ENCODE results near the gene GPR158.
A peak's percentile ranks its signal among the peaks of the same experiment; 100 is the strongest.

The GPR158 gene

DNA sequence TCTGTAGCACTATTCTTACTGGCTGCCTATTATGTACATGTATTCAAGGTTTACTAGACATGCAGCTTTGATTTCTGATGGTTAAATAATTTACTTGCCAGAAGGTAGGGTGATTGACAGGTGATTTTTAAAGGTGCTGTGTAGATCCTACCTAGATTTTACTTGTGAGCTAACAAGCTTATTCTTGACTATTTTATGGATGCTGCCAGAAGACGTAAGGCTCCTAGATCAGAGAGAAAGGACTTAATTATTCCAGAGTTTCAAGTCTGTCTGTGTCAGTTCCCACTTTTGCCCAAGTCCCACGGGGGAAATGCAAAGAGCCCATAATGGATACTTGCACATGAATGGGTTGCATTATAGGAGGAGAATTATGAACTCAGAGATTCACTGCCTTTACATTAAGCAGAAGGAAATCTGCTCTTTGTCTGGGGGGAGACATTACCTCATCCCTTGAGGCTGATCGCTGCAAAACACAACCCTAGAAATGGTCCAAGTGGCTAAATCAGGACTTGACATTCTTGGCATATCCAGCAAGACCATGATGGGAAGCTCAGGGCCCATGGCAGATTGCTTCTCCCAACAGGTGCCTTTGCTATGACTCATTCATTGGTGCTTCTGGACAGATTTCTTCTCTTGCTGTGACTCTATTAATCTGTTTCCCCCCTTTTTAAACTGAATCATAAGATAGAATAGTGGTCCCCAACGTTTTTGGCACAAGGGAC lies 32.1 kb downstream of the GPR158 start:
- no peak for DNase-seq (ENCODE audit: low read depth in 3 of 3)

DNA sequence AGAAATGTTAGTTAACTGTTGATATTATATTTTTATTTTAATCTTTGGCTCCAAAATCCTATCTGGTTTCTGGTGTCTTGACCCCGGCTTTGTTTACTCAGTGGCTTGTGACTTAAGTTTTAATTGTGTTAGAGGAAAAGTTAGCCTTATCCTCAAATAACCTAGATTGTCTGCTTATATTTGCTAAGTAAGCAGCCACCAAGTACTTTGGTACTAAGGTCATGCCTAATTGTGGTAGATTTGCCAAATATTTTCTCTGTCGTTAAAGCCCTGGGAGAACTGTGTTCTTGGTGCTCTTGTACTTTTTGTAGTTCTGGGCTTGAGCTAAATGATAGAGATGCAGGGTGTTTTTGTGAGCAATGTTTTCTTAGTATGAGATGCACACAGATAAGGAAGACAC lies 34.8 kb downstream of the GPR158 start:
- DNase-seq (ENCODE audit: low read depth in 3 of 3), result no peak

DNA sequence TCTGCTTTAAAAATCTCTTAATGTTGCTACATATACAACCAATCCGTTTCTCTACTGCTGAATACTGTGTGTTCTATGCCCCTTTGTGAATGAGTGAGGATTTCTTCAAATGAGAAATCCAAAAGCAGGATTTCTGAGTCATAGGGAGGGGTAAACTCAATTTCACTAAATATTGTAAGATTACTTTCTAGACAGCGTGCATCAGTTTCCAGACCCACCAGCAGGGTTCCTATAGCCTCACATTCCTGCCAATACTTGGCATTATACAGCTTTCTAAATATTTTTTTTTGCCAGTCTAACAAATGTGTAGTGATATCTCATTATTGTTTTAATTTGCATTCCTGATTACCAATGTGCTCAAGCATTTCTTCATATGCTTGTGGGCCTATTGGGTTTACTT lies 35.5 kb downstream of the GPR158 start:
- no peak for DNase-seq (ENCODE audit: low read depth in 3 of 3)

GRCh38 chr10:25220156-25220555 lies 45.4 kb downstream of the GPR158 start:
- DNase-seq (ENCODE audit: low read depth in 3 of 3), result no peak

DNA sequence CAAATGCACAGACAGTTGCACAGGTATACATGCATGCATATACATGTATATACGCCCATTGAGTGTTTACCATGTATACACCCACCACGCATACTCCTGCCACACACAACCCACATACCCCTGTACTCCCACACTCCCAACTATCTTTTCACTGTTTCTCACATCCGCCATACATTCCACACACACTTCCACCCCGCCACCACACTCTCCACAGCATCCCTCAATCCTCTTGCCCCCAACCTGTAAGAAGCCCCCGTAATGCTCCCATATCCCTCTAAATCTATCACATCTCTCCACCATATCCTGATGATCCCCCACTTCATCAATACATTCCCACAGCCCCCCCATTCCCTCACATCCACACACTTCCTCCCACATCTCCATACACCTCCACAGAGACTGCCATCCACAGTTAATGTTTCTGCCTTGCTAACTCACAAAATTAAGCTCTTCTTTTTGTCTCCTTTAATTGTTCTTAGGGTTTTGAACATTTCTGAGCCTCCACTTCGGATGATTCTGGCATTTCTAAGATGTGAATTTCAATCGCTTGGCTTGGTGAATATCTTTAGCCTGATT lies 47.4 kb downstream of the GPR158 start:
- no peak for DNase-seq (ENCODE audit: low read depth in 3 of 3)

GRCh38 chr10:25226775-25227682 lies 52.2 kb downstream of the GPR158 start:
- peak in 1 of 3 donors; percentile 4 for DNase-seq (ENCODE audit: low read depth in 3 of 3)

DNA sequence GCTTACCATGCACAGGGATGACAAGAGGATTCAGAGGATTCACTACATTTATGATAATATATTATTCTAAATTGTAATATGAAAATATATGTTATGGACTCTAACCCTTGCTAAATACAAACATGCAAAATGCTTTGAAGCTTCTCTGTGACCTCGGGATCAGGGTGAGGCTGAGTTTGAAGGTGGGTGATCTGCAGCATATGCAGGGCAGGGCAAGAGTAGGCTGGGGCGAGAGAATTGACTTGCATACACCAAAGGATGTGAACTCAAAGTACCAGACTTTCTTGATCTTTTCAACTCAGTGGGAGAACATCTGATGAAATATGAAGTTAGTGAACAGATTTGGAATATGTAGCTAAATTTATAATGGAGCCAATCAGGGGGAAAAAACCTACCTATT lies 57.0 kb downstream of the GPR158 start:
- DNase-seq (ENCODE audit: low read depth in 3 of 3), result no peak

GRCh38 chr10:25232204-25232603 lies 57.4 kb downstream of the GPR158 start:
- DNase-seq (ENCODE audit: low read depth in 3 of 3), result no peak

GRCh38 chr10:25245165-25245564 lies 70.4 kb downstream of the GPR158 start:
- DNase-seq (ENCODE audit: low read depth in 3 of 3), result no peak

- DNase-seq (ENCODE audit: low read depth in 3 of 3), result no peak
These were observed 82.8 kb downstream of the GPR158 start for GRCh38 chr10:25257646-25258045.

DNA sequence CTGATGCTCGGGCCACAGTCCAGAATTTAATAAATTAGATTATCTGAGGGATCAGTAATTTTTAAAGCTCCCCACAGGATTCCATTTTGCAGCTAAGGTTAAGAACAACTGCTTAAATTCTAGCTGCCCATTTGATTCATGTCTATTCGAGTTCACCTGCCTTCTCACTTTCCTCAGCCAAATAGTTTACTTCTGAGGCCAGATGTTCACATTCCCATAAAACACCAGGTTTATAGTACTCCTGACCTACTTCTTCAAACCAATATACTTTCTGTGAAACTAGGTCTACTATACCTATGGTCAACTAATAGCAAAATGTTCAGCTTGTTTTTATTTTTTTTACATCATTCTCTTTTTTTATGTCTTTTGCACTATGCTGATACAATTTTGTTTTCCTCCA lies 86.3 kb downstream of the GPR158 start:
- no peak for DNase-seq (ENCODE audit: low read depth in 3 of 3)

- DNase-seq (ENCODE audit: low read depth in 3 of 3), result no peak
These were observed 86.8 kb downstream of the GPR158 start for GRCh38 chr10:25261558-25261957.

DNA sequence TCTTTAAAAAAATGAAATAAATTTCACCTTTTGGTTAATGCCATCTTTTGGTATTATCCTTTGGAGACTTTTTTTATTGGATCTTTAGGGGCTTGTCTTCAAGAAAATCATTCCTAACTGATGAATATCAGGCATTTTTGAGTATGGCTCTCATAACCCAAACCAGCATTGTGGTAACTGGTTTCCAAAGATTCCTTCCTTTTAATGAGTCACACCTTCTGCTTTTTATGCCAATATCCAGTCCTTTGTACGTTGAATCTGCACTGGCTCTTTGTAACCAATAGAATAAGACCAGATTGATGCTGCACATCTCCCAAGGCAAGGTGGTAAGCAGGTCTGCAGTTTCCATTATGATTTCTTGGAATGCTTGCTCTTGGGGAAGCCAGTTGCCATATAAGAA lies 89.1 kb downstream of the GPR158 start:
- no peak for DNase-seq (ENCODE audit: low read depth in 3 of 3)

DNA sequence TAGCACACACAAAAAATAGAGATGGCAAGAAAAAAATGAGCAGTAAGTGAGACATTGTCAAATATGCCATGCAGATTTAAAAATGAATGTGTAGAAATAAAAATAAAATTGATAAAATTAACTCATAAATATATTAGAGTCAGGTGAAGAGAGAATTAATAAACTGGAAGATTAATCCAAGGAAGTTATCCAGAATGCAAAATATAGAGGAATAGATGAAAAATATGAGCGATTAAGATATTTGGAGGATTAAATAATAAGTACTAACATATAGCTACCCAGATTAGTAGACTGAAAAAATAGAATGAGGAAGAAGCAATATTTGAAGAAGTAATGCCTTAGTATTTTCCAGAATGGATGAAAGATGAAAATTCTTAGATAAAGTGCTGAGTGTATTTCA lies 103.4 kb downstream of the GPR158 start:
- no peak for DNase-seq (ENCODE audit: low read depth in 3 of 3)

GRCh38 chr10:25280076-25280475 lies 105.3 kb downstream of the GPR158 start:
- DNase-seq (ENCODE audit: low read depth in 3 of 3), result no peak

DNA sequence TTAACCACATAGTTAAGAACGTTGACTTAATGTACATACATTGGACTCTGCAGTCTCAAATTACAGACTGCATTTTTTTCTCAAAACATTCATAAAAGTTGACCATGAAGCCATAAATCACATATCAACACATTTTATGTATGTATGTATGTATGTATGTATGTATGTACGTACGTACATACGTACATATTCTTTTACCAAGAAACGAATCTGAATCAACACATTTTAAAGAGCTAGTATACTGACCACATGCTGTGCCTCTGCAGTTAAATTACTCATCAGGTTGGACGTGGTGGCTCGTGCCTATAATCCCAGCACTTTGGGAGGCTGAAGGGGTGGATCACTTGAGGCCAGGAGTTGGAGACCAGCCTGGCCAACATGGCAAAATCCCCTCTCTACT lies 105.8 kb downstream of the GPR158 start:
- no peak for DNase-seq (ENCODE audit: low read depth in 3 of 3)

GRCh38 chr10:25285809-25286208 lies 111.0 kb downstream of the GPR158 start:
- DNase-seq (ENCODE audit: low read depth in 3 of 3), result no peak

DNA sequence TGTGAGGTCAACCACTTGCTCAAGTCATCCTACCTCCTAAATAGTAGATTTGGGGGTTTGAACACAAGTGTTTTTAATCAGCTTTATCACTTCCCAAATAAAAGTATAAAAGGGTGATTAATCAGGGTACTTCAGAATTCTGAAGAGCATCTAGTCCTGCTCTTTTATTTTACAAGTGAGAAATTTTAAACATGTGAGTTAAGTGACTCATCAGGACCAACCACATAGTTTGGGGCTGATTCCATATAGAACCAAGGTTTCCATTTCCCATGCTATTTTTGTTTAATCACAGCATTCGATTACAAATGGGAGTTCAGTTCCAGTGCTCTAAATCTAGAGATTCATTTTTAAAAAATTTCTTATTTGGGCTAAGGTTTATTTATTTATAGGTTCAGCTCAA lies 113.4 kb downstream of the GPR158 start:
- DNase-seq (ENCODE audit: low read depth in 3 of 3), result no peak

DNA sequence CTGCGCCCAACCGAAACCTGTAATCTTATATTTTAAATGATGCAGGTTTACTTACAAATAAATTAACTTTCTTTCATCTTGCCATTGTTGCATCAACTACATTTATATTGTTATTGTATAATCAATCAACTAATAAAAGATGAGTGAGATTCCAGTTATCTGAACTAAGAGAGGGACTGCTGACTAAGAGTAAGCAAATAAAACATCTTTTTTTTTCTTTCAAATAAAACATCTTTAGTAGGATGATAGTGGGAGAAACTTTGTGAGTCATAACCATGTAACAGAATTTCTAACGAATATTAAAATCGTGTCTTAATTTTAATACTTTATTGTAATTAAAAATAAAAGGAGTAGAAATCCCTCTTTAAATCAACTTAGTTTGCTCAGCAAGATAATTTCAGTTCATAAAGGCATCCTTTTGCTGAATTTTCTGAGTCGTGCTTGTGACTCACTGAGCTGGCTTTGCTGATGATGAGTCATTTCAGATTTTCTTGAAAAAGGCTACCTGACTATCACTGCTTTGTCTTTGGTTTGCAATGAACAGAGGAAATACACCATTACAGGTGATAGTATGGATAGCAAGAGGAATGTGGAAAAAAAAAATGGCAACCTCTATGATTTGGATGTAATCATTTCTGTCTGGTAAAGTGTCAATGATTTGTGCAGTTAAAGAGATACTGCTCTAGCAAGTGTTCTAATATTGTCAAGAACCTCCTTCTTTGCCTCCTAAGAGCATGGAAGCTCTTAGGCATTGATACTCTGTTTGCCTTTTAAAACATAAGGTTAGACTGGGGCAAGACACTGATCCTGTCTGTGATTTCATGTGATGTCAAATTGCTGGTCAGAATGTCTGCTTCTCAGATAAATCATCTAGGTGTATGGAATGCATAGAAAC lies 119.5 kb downstream of the GPR158 start:
- DNase-seq (ENCODE audit: low read depth in 3 of 3), result no peak

DNA sequence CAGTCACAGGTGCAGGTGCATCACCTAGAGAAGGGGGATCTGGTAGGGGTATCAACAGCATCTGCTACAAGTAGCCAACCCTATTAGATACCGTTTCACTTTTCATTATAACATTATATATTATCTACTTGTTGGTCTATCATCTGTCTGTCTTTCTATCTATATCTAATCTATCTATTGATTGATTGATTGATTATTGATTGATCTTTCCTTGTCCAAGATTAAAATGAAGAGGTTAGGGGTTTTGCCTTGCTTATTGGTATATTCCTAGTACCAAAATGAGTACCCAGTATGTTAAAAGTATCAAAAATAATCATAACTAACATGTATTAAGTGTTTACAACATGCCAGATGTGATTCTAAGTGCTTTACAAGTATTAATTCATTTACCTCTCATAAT lies 121.5 kb downstream of the GPR158 start:
- DNase-seq (ENCODE audit: low read depth in 3 of 3), result no peak

DNA sequence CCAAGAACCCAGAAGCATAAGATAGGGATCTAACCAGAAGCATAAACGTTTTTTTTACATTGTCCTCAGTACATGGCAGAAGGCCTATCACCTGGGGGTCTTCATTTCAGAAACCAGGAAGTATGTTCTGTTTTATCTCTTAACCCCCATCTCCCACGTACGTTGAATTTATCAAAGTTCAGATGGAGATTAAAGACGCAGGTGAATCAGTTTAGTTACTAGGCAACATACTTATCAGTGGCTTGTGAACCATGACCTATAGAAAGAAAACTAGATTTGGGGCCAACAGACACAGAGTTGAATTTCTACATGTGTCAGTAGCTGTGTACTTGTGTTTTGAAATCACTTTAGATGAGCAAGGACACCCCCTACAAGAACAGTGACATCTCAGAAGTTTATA lies 122.7 kb downstream of the GPR158 start:
- no peak for DNase-seq (ENCODE audit: low read depth in 3 of 3)

GRCh38 chr10:25300073-25300472 lies 125.3 kb downstream of the GPR158 start:
- no peak for DNase-seq (ENCODE audit: low read depth in 3 of 3)
